PC-3 (cell line): Measurements from ENCODE around the gene ASPRV1. TPM values are rescaled to one million over a fixed set of nuclear protein-coding genes. Genes with fewer than 3 reads are reported as not detected.

Source experiments
- ATAC-seq: fragments of 200-7000 bp; cut with Tn5 transposase; 2 replicates; pipeline ENCODE4 v1.9.1; 2020; ENCODE audit warnings: mild to moderate bottlenecking, moderate library complexity
- BruUV-seq: library from RNA; stranded (reverse); fragments of 400-500 nt; replicated peaks from 2 replicates; lab custom pipeline; 2021; lab: Mats Ljungman, UMichigan
- CTCF ChIA-PET: fragments of 300-600 bp; sonication (Branson Sonifier 250); formaldehyde crosslinking; loops from one replicate; lab custom pipeline; 2022; ENCODE audit warnings: antibody characterized with exemption; lab: Charles Lee
- POLR2A ChIA-PET: fragments of 300-600 bp; sonication (Branson Sonifier 250); formaldehyde crosslinking; loops from one replicate; lab custom pipeline; 2022; ENCODE audit warnings: antibody characterized with exemption; ENCODE audit not compliant: unreplicated experiment; lab: Charles Lee
- DNase-seq: peaks from one replicate; pipeline ENCODE4 v3.0.0-alpha.2; 2015
- H2AFZ ChIP-seq: fragments of 300-600 bp; sonication (generic); 2 replicates; pipeline ENCODE4 v1.6.0; 2016; ENCODE audit warnings: antibody characterized with exemption, low read length
- H3F3A ChIP-seq: fragments of 300-600 bp; sonication (generic); one replicate; pipeline ENCODE4 v1.6.0; 2017; ENCODE audit warnings: antibody characterized with exemption, low read length, control low read depth, mild to moderate bottlenecking; ENCODE audit not compliant: unreplicated experiment
- H3K27ac ChIP-seq: fragments of 300-600 bp; sonication (generic); 2 replicates; pipeline ENCODE4 v1.5.1; 2016; ENCODE audit warnings: mild to moderate bottlenecking, low read length
- H3K27me3 ChIP-seq: fragments of 300-600 bp; sonication (generic); 2 replicates; pipeline ENCODE4 v1.6.1; 2016; ENCODE audit warnings: low read length, mixed read lengths
- H3K36me3 ChIP-seq: fragments of 300-600 bp; sonication (generic); 2 replicates; pipeline ENCODE4 v1.6.1; 2016; ENCODE audit warnings: low read depth, mixed run types, low read length, mixed read lengths
- H3K4me1 ChIP-seq: fragments of 300-600 bp; sonication (generic); 2 replicates; pipeline ENCODE4 v1.5.1; 2016; ENCODE audit warnings: low read length; ENCODE audit not compliant: insufficient read depth
- H3K4me2 ChIP-seq: fragments of 300-600 bp; sonication (generic); 2 replicates; pipeline ENCODE4 v1.6.0; 2016; ENCODE audit warnings: low read length
- H3K4me3 ChIP-seq: fragments of 300-600 bp; sonication (generic); 2 replicates; pipeline ENCODE4 v1.5.1; 2016; ENCODE audit warnings: mild to moderate bottlenecking, low read length, mixed read lengths
- H3K79me2 ChIP-seq: fragments of 300-600 bp; sonication (generic); 2 replicates; pipeline ENCODE4 v1.6.1; 2017; ENCODE audit warnings: low read length, mixed read lengths
- H3K9ac ChIP-seq: fragments of 300-600 bp; sonication (generic); 2 replicates; pipeline ENCODE4 v1.6.0; 2016; ENCODE audit warnings: mild to moderate bottlenecking, low read length
- H3K9me2 ChIP-seq: fragments of 300-600 bp; sonication (generic); replicated peaks from 2 replicates; pipeline ENCODE4 v1.6.1; 2016; ENCODE audit warnings: mixed run types, low read length, mixed read lengths
- H3K9me3 ChIP-seq: fragments of 300-600 bp; sonication (generic); 2 replicates; pipeline ENCODE4 v1.6.1; 2016; ENCODE audit warnings: low read length, mixed read lengths
- H4K20me1 ChIP-seq: fragments of 300-600 bp; sonication (generic); 2 replicates; pipeline ENCODE4 v1.6.1; 2016; ENCODE audit warnings: low read length, mixed read lengths
- CTCF ChIP-seq: fragments of 300-600 bp; sonication (generic); conservative IDR thresholded peaks from 2 replicates; pipeline ENCODE4 v1.5.1; 2017; ENCODE audit warnings: antibody characterized with exemption, low read depth, mild to moderate bottlenecking, low read length
- EZH2 ChIP-seq: fragments of 300-600 bp; sonication (generic); IDR thresholded peaks from one replicate; pipeline ENCODE4 v1.6.1; 2017; ENCODE audit warnings: antibody characterized with exemption, mild to moderate bottlenecking, low read length; ENCODE audit not compliant: unreplicated experiment
- EZH2phosphoT487 ChIP-seq: fragments of 300-600 bp; sonication (generic); IDR thresholded peaks from 2 replicates; pipeline ENCODE4 v1.6.1; 2018; ENCODE audit warnings: mild to moderate bottlenecking, antibody characterized with exemption, low read length, borderline replicate concordance
- intact Hi-C: fragments of 100-400 bp; cut with micrococcal nuclease; formaldehyde crosslinking; loops from 2 replicates; pipeline ENCODE4 v1.9.0; 2023
- total RNA-seq: library from RNA; depleted of rRNA; stranded (reverse); fragments of >200 nt; gene quantifications from 2 replicates; pipeline ENCODE4 v1.2.3, GENCODE V29; 2014

Gene ASPRV1
- total RNA-seq, 1 experiment from 2014 or later: not detected

- Histone ChIP-seq H3K4me3 (peak overlapping the region; percentile 20), H3K9me3 (no peaks in the 10 kb centered on the region), H3K79me2 (peaks cover 38% of the 10 kb centered on the region), H2AFZ (no peak overlapping the region), H3K36me3 (peaks cover 19% of the 10 kb centered on the region), H3K27me3 (no peaks in the 10 kb centered on the region), H3F3A (no peaks in the 10 kb centered on the region), H3K9ac (no peak overlapping the region), H3K27ac (peak overlapping the region; percentile 25), H4K20me1 (no peaks in the 10 kb centered on the region), H3K9me2 (no peaks in the 10 kb centered on the region), H3K4me1 (peaks cover 29% of the 10 kb centered on the region), H3K4me2 (peak overlapping the region; percentile 96)
- intact Hi-C loops: loop anchor here (1.0 to 10.0 kb wide), 4 partner anchors 14 to 374 kb away; partner anchors contain the start of genes SNRPG and TIA1
- CTCF ChIA-PET: interaction anchor here (0.5 kb wide), 1 partner anchor 224 kb away, joined by 5 read pairs; no protein-coding TSS in a partner anchor
- DNase-seq (peak; percentile 77), ATAC-seq (no peak)
- POLR2A ChIA-PET: no interaction called here
- TF ChIP-seq EZH2phosphoT487: no peak
- no peak for TF ChIP-seq CTCF
- TF ChIP-seq EZH2: no peak
- BruUV-seq: no TSS peak
Observed at GRCh38 chr2:69917852-69918251, 43.6 kb downstream of the ASPRV1 start.

- TF ChIP-seq EZH2phosphoT487 (no peak), CTCF (no peak), EZH2 (no peak)
- H3K79me2 ChIP-seq: peaks cover 38% of the 10 kb centered on the region
- DNase-seq (peak; percentile 74), ATAC-seq (no peak)
- peak overlapping the region; percentile 48 for H3K27ac ChIP-seq
- ChIA-PET CTCF (interaction anchor here (0.5 kb wide), 1 partner anchor 68 kb away, joined by 5 read pairs; no protein-coding TSS in a partner anchor), POLR2A (interaction anchor here (0.5 to 1.1 kb wide), 4 partner anchors 18 to 377 kb away, joined by 4 to 6 read pairs (median 4); no protein-coding TSS in a partner anchor)
- peaks cover 19% of the 10 kb centered on the region for H3K36me3 ChIP-seq
- H4K20me1 ChIP-seq: no peaks in the 10 kb centered on the region
- TSS peak; percentile 40 for BruUV-seq
- H3F3A ChIP-seq: peaks cover 6% of the 10 kb centered on the region
- H3K9me3 ChIP-seq: no peaks in the 10 kb centered on the region
- H3K9ac ChIP-seq: peak overlapping the region; percentile 73
- H3K9me2 ChIP-seq: no peaks in the 10 kb centered on the region
- peak overlapping the region; percentile 96 for H3K4me2 ChIP-seq
- H3K4me1 ChIP-seq: peaks cover 29% of the 10 kb centered on the region
- H3K27me3 ChIP-seq: no peaks in the 10 kb centered on the region
- intact Hi-C loops: loop anchor here (1.0 to 10.0 kb wide), 4 partner anchors 30 to 376 kb away; partner anchors contain the start of genes SNRPG and TIA1
- no peak overlapping the region for H2AFZ ChIP-seq
- peak overlapping the region; percentile 92 for H3K4me3 ChIP-seq
Observed at GRCh38 chr2:69916106-69916505, 45.3 kb downstream of the ASPRV1 start.
